K562 (cell line): Measurements from ENCODE around the gene LSM4. TPM values are rescaled to one million over a fixed set of nuclear protein-coding genes. Genes with fewer than 3 reads are reported as not detected.

Experiments used
- CHD1 ChIP-seq: fragments of 200-600 bp; sonication (generic); IDR thresholded peaks from one replicate; pipeline ENCODE4 v1.6.1; 2012; ENCODE audit warnings: mild to moderate bottlenecking, moderate library complexity, low read length, inconsistent platforms
- CSDE1 ChIP-seq, 2 experiments: fragments of 450-650 bp; IDR thresholded peaks; 2 replicates each; pipeline ENCODE4 v1.6.1; 2016; ENCODE audit warnings: mild to moderate bottlenecking in 1 of 2
- ESRRB ChIP-seq: fragments of 250-450 bp; sonication (Bioruptor Pico); IDR thresholded peaks from 2 replicates; pipeline ENCODE4 v1.5.0; 2020; ENCODE audit warnings: mild to moderate bottlenecking, moderate library complexity, borderline replicate concordance
- ETV5 ChIP-seq: sonication (generic); formaldehyde crosslinking; IDR thresholded peaks from 2 replicates; pipeline ENCODE4 v1.4.0; 2020; ENCODE audit warnings: low read depth, mild to moderate bottlenecking, missing genetic modification reagents
- GABPB2 ChIP-seq: fragments of 250-450 bp; sonication (Bioruptor Pico); conservative IDR thresholded peaks from 2 replicates; pipeline ENCODE4 v1.5.1; 2021; ENCODE audit warnings: mild to moderate bottlenecking
- HDAC8 ChIP-seq: fragments of 450-650 bp; IDR thresholded peaks from 2 replicates; pipeline ENCODE4 v1.6.1; 2016; ENCODE audit warnings: mild to moderate bottlenecking, missing genetic modification characterization, moderate library complexity, missing compliant biosample characterization
- HIVEP1 ChIP-seq: fragments of 250-450 bp; sonication (Bioruptor Pico); IDR thresholded peaks from 2 replicates; pipeline ENCODE4 v1.4.0; 2020; ENCODE audit warnings: mild to moderate bottlenecking
- MAZ ChIP-seq, 2 experiments: fragments of 450-650 bp in 1 of 2; sonication (generic) in 1 of 2; formaldehyde crosslinking; IDR thresholded peaks in 1 of 2; conservative IDR thresholded peaks in 1 of 2; 2 replicates each; pipeline versions ENCODE4 v1.4.0 to v1.5.0; 2020; ENCODE audit warnings: mild to moderate bottlenecking in 1 of 2, missing genetic modification reagents in 1 of 2
- MXI1 ChIP-seq: IDR thresholded peaks from 2 replicates; pipeline ENCODE4 v1.6.1; 2011; ENCODE audit warnings: low read depth, mild to moderate bottlenecking, improper control_type of control experiment, low read length
- NFE2 ChIP-seq: IDR thresholded peaks from 2 replicates; pipeline ENCODE4 v1.6.1; 2014; ENCODE audit warnings: antibody characterized with exemption, low read depth
- NR3C1 ChIP-seq: sonication (generic); formaldehyde crosslinking; IDR thresholded peaks from 2 replicates; pipeline ENCODE4 v1.8.1; 2022; ENCODE audit warnings: missing genetic modification reagents
- RBM25 ChIP-seq: fragments of 200-400 bp; formaldehyde crosslinking; IDR thresholded peaks from 2 replicates; pipeline ENCODE4 v1.6.1; 2018; ENCODE audit warnings: low read length, low read depth, moderate library complexity; ENCODE audit not compliant: severe bottlenecking
- REST ChIP-seq, 2 experiments: fragments of 450-650 bp; formaldehyde crosslinking in 1 of 2; IDR thresholded peaks; 2 replicates each; pipeline versions ENCODE4 v1.4.0 to v1.6.1; 2014 to 2020; ENCODE audit warnings: mild to moderate bottlenecking in 2 of 2, borderline replicate concordance in 1 of 2, low read depth in 1 of 2
- XRCC4 ChIP-seq: IDR thresholded peaks from one replicate; pipeline ENCODE4 v1.6.1; 2011; ENCODE audit not compliant: insufficient read depth, insufficient read length; ENCODE audit errors: extremely low read depth
- ZFX ChIP-seq: sonication (generic); formaldehyde crosslinking; IDR thresholded peaks from 2 replicates; pipeline ENCODE4 v1.8.0; 2022; ENCODE audit warnings: mild to moderate bottlenecking, missing genetic modification reagents, moderate library complexity
- ZNF124 ChIP-seq: sonication (generic); formaldehyde crosslinking; IDR thresholded peaks from 2 replicates; pipeline ENCODE4 v1.8.1; 2022; ENCODE audit warnings: missing genetic modification reagents
- polyA plus RNA-seq, 8 experiments: library from polyadenylated mRNA; depleted of rRNA in 4 of 8; stranded (reverse) in 5 of 8; unstranded in 3 of 8; fragments of >200 nt; fragmentation: Nextera tagmentation in 2 of 8; fragmentation: Illumina TruSeq in 1 of 8; extraction: Ambion mirVana in 2 of 8; extraction: Trizol in 1 of 8; gene quantifications; 2 replicates each; pipeline versions ENCODE4 v1.2.1 to v1.2.3, GENCODE V29; 2011 to 2014; ENCODE audit warnings: inconsistent platforms in 1 of 8, missing spikeins in 1 of 8
- total RNA-seq, 7 experiments: library from RNA; depleted of rRNA in 6 of 7; stranded (reverse); fragments of >200 nt in 6 of 7; fragmentation: Illumina TruSeq in 2 of 7; extraction: Trizol in 2 of 7; gene quantifications; 2 replicates each; pipeline versions ENCODE4 v1.2.1 to v1.2.3, GENCODE V29; 2011 to 2021; ENCODE audit warnings: low replicate concordance in 1 of 7
- TF ChIP-seq, protein P1 (sequence below): fragments of 250-450 bp; sonication (Bioruptor Pico); IDR thresholded peaks from 2 replicates; pipeline ENCODE4 v1.6.1; 2021; ENCODE audit warnings: mild to moderate bottlenecking
- TF ChIP-seq, protein P2 (sequence below), 2 experiments: fragments of 450-650 bp; IDR thresholded peaks; 2 replicates each; pipeline ENCODE4 v1.6.1; 2016

LSM4 gene
- total and polyA plus RNA-seq, 9 of the 15 experiments (the other 6 are each of a cell fraction or from before 2014, with no cell fraction given) = 11.9 to 763 (median 202) TPM

DNA sequence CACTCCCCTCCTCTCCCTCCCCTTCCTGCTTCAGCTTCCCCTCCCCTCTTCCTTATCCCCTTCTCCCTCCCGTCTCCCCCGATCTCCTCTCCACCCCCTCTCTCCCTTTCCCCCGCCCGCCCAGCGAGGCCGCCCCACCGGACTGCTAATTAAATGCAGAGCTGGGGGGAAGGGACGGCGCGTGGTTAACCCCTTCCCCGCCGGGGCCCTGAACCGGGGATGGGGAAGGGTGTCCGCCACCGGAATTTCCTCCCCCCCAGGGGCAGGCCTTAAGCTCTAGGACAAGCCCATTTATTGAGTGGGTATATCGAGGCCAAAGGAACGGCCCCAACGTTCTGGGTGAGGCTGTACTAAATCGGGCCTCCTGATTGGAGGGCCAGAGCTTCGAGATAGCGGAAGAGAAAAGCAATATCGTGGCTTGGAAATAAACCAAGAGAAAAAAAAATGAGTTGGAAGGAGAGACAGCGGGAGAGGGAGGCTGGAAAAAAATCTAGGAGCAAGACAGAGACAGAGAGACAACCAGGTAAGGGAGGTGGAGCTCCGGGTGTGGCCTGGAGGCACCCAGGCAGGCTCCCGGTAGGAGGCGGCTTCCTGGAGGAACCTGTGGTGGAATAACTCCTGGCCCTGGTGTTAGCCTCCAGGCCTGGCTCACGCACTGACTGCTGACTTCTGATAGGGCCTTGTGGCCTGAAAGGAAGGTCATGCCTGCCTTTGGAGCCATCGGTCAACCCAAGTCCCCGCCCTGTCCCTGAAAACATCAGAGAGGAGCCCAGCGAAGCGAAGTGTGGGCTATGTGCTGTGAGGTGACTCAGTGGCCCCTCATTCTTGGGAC lies 29.9 kb downstream of the LSM4 start (continued):
- TF ChIP-seq MXI1 (0 out of 2 replicates have a peak, but pooled peaks have one; percentile 28), MAZ (CRISPR knock-in tag; conservative IDR thresholded peaks at IDR 0.05 in 1 of 2, IDR thresholded peaks at IDR 0.05 in 1 of 2) (peak in 1 of 2 experiments; percentile 39; a peak in 3 of 4 replicates), CSDE1 (IDR thresholded peaks at IDR 0.05) (no peak; a peak in 1 of 4 replicates), ETV5 (CRISPR knock-in tag) (no peak), HDAC8 (tag) (no peak), ZNF124 (CRISPR knock-in tag) (no peak), ZFX (peak; percentile 67), ESRRB (CRISPR knock-in tag) (0 out of 2 replicates have a peak, but pooled peaks have one; percentile 20), HIVEP1 (no peak), GABPB2 (CRISPR knock-in tag) (no peak), CHD1 (peak; percentile 47), REST (IDR thresholded peaks at IDR 0.05; ENCODE audit: borderline replicate concordance) (no peak), REST (CRISPR knock-in tag; IDR thresholded peaks at IDR 0.05; ENCODE audit: low read depth) (no peak), NR3C1 (CRISPR knock-in tag) (no peak), XRCC4 (no peak), RBM25 (peak; percentile 47), NFE2 (no peak)
- TF ChIP-seq, protein P1, sequence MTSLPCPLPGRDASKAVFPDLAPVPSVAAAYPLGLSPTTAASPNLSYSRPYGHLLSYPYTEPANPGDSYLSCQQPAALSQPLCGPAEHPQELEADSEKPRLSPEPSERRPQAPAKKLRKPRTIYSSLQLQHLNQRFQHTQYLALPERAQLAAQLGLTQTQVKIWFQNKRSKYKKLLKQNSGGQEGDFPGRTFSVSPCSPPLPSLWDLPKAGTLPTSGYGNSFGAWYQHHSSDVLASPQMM (CRISPR knock-in tag) = no peak
- TF ChIP-seq, protein P2, sequence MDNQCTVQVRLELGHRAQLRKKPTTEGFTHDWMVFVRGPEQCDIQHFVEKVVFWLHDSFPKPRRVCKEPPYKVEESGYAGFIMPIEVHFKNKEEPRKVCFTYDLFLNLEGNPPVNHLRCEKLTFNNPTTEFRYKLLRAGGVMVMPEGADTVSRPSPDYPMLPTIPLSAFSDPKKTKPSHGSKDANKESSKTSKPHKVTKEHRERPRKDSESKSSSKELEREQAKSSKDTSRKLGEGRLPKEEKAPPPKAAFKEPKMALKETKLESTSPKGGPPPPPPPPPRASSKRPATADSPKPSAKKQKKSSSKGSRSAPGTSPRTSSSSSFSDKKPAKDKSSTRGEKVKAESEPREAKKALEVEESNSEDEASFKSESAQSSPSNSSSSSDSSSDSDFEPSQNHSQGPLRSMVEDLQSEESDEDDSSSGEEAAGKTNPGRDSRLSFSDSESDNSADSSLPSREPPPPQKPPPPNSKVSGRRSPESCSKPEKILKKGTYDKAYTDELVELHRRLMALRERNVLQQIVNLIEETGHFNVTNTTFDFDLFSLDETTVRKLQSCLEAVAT (IDR thresholded peaks at IDR 0.05) = peak; percentile 61 to 74; a peak in 2 of 4 replicates
